Colonic mucosa (tissue), 4 donors: ENCODE results near the gene HNRNPR. TPM values are rescaled to one million over a fixed set of nuclear protein-coding genes. Genes with fewer than 3 reads are reported as not detected.

ENCODE experiments used
- DNase-seq: peaks from one replicate; pipeline ENCODE4 v3.0.0-alpha.2; 2020
- H3K27ac ChIP-seq: fragments of 200-600 bp; one replicate; pipeline ENCODE4 v1.8.0; 2021
- H3K27me3 ChIP-seq: fragments of 200-600 bp; one replicate; pipeline ENCODE4 v1.8.0; 2021
- H3K36me3 ChIP-seq: fragments of 200-600 bp; one replicate; pipeline ENCODE4 v1.8.0; 2021
- H3K4me1 ChIP-seq: fragments of 200-600 bp; one replicate; pipeline ENCODE4 v1.8.0; 2021; ENCODE audit warnings: mild to moderate bottlenecking
- H3K4me3 ChIP-seq: fragments of 200-600 bp; one replicate; pipeline ENCODE4 v1.8.0; 2021
- H3K9ac ChIP-seq, 2 donors: one replicate each; pipeline ENCODE4 v1.7.0; 2013; ENCODE audit warnings: control low read depth in 2 of 2, low read depth in 2 of 2, low read length in 2 of 2
- H3K9me3 ChIP-seq: fragments of 200-600 bp; one replicate; pipeline ENCODE4 v1.8.0; 2021
- CTCF ChIP-seq: fragments of 200-600 bp; IDR thresholded peaks from one replicate; pipeline ENCODE4 v1.8.0; 2022; ENCODE audit warnings: antibody characterized with exemption, mild to moderate bottlenecking
- intact Hi-C: fragments of 100-400 bp; cut with DNase I; formaldehyde crosslinking; loops from one replicate; pipeline ENCODE4 v1.14.1; 2022
- total RNA-seq, 2 donors: library from RNA; stranded (reverse); fragmentation: NEBNext Ultra II Directional in 1 of 2; extraction: Animal tissue kit (Norgen Biotek cat#: 25700) in 1 of 2; gene quantifications; one replicate each; pipeline ENCODE4 v1.2.1, GENCODE V29; 2021
- donor health status: healthy.
- donor health status: DM: no; HTN: no; CAD: no.
- donor health status: DM: no; HTN: no; CAD: no.

HNRNPR gene
- total RNA-seq, 2 donors from 2014 or later = 103 to 165 TPM

DNA sequence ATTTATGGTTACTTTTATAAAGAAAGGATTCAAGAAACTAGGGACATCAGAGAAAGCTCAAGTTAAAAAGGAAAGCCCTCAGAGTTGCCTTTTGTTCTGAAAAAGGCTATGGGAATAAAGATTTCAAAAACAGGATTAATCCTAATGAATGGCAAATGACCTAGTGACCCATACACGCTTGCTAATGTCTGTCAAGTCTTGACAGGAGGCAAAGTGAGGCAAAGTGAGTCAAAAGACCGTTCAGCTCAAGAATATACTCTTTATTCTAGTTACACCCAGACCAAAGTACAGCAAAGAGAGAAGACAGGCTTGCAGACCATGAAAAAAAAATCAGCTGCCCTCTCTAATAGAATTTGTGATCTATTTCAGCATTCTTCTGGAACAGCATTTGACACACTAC lies 22.1 kb upstream of the HNRNPR start:
- Histone ChIP-seq H3K36me3 (peaks cover 17% of the 10 kb centered on the region), H3K4me3 (no peak overlapping the region)

GRCh38 chr1:23362218-23362713 lies 18.2 kb upstream of the HNRNPR start:
- TF ChIP-seq CTCF = no peak
- DNase-seq = no peak
- Histone ChIP-seq H3K36me3 (peaks cover 17% of the 10 kb centered on the region), H3K27ac (no peak overlapping the region), H3K4me1 (peaks cover 6% of the 10 kb centered on the region), H3K9me3 (peaks cover 23% of the 10 kb centered on the region), H3K4me3 (no peak overlapping the region), H3K27me3 (no peaks in the 10 kb centered on the region), H3K9ac (no peak overlapping the region)
- intact Hi-C loops = loop anchor here (10.0 kb wide), 1 partner anchor 123 kb away; the partner anchor contains the start of gene ASAP3

More for the DNA sequence above, 22.1 kb upstream of the HNRNPR start:
- intact Hi-C loops = loop anchor here (10.0 kb wide), 1 partner anchor 119 kb away; the partner anchor contains the start of gene ASAP3
- peaks cover 22% of the 10 kb centered on the region for H3K9me3 ChIP-seq
- no peak for TF ChIP-seq CTCF
- no peak overlapping the region for H3K27ac ChIP-seq
- DNase-seq = no peak
- H3K4me1 ChIP-seq = peaks cover 17% of the 10 kb centered on the region
- H3K9ac ChIP-seq = no peak overlapping the region
- H3K27me3 ChIP-seq = no peaks in the 10 kb centered on the region

GRCh38 chr1:23358310-23358875 lies 14.3 kb upstream of the HNRNPR start:
- DNase-seq = no peak
- Histone ChIP-seq H3K4me1 (no peaks in the 10 kb centered on the region), H3K27me3 (no peaks in the 10 kb centered on the region), H3K27ac (no peak overlapping the region), H3K36me3 (peaks cover 17% of the 10 kb centered on the region), H3K9me3 (peaks cover 23% of the 10 kb centered on the region), H3K9ac (no peak overlapping the region), H3K4me3 (no peak overlapping the region)
- intact Hi-C loops = no loop called here
- no peak for TF ChIP-seq CTCF

GRCh38 chr1:23357138-23357908 lies 13.2 kb upstream of the HNRNPR start:
- DNase-seq = no peak
- Histone ChIP-seq H3K36me3 (peaks cover 9% of the 10 kb centered on the region), H3K9ac (no peak overlapping the region), H3K27ac (no peak overlapping the region), H3K27me3 (no peaks in the 10 kb centered on the region), H3K4me3 (no peak overlapping the region), H3K9me3 (peaks cover 13% of the 10 kb centered on the region), H3K4me1 (no peaks in the 10 kb centered on the region)
- no peak for TF ChIP-seq CTCF
- intact Hi-C loops = no loop called here

DNA sequence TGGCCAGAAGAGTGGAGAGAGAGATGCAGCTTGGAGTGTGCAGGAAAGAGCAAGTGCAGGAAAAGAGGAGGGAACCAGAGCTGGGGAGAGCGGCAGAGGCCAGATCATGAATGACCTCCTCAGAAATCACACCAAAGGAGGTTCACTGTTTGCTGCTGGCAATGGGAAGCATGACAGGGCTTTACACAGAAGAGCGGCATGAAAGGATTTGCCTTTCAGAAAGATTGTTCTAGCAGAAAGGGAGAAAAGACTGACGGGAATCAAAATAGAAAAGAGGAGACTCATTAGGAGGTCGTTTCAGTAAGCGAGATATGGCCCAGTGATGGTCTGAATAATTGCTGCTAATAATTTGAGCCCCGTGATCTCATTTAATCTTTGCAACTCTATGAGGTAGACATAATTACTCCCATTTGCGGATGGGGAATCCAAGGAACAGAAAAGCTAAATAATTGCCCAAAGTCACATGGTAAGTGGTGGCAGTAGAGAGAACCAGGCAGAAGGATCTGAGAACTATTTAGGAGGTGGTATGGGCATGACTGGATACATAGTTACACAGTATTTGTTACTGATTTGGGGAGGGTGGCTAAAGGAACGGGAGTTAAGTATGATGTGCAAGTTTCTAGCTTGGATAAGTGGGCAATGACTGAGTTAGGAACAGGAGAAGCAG lies 12.5 kb upstream of the HNRNPR start:
- no peak overlapping the region for H3K9ac ChIP-seq
- no peaks in the 10 kb centered on the region for H3K27me3 ChIP-seq
- H3K27ac ChIP-seq = no peak overlapping the region
- TF ChIP-seq CTCF = no peak
- H3K4me3 ChIP-seq = no peak overlapping the region
- no peaks in the 10 kb centered on the region for H3K4me1 ChIP-seq
- H3K36me3 ChIP-seq = peaks cover 1% of the 10 kb centered on the region
- DNase-seq = no peak
- peaks cover 6% of the 10 kb centered on the region for H3K9me3 ChIP-seq
- intact Hi-C loops = no loop called here
